ENCODE data around the gene ZAR1. TPM values are rescaled to one million over a fixed set of nuclear protein-coding genes. Genes with fewer than 3 reads are reported as not detected.

ZAR1 gene
- total and polyA plus RNA-seq, 9 of the 15 experiments (the other 6 are each of a cell fraction or from before 2014, with no cell fraction given) = 0.07 to 0.84 (median 0.28) TPM; not detected in 1

- ChIA-PET POLR2A (no interaction called here), CTCF (ENCODE audit: low intra/inter-chr PET ratio) (no interaction called here)
- intact Hi-C loops (cut with micrococcal nuclease) (loop anchor here (10.0 kb wide), 1 partner anchor 357 kb away; no protein-coding TSS in a partner anchor), in situ Hi-C loops (cut with MboI) (no loop called here)
- H2AFZ ChIP-seq (ENCODE audit: low read depth, low read length) = no peak overlapping the region
- H3K4me2 ChIP-seq (ENCODE audit: insufficient read depth, low read length) = no peak overlapping the region; the same call in 1 of the 2 replicates
- no TSS peak for BruUV-seq (replicated peaks)
- H3K9me1 ChIP-seq (ENCODE audit: control insufficient read depth, insufficient read depth, low read length) = no peaks in the 10 kb centered on the region
- peaks cover 31% of the 10 kb centered on the region for H3K79me2 ChIP-seq (ENCODE audit: control insufficient read depth, insufficient read depth, low read length)
- peaks cover 8% of the 10 kb centered on the region; the same call in 2 of the 3 replicates for H3K36me3 ChIP-seq (ENCODE audit: control insufficient read depth, insufficient read depth, low read length)
- 0% methylated on average over 1 of the region's 1 CpG for WGBS (ENCODE audit: insufficient coverage, low coverage, missing lambda C conversion rate)
- ATAC-seq (peak; percentile 47), DNase-seq (ENCODE audit: extremely low read depth in 1 of 4, low spot score in 3 of 4) (peak; percentile 27 to 76 (median 48)), FAIRE-seq (peak; percentile 95)
- no peak overlapping the region for H3K9ac ChIP-seq (ENCODE audit: insufficient read depth in 1 of 2, low read depth in 2 of 2, low read length in 2 of 2)
- H4K20me1 ChIP-seq (replicated peaks; ENCODE audit: control insufficient read depth, insufficient read depth, low read length) = no peaks in the 10 kb centered on the region
- no peaks in the 10 kb centered on the region for H3K9me3 ChIP-seq (replicated peaks; ENCODE audit: control insufficient read depth, insufficient read depth, low read depth, low read length)
- peaks cover 30 to 34% of the 10 kb centered on the region in 2 experiments for H3K4me1 ChIP-seq (replicated peaks in 1 of 2; ENCODE audit: control insufficient read depth in 2 of 2, insufficient read depth in 2 of 2, low read length in 2 of 2)
- no peak overlapping the region for H3K27ac ChIP-seq (ENCODE audit: extremely low read depth, low read depth, low read length)
- no peak overlapping the region for H3K4me3 ChIP-seq
- H3K27me3 ChIP-seq (ENCODE audit: control insufficient read depth in 2 of 2, insufficient read depth in 2 of 2, low read length in 2 of 2) = no peaks in the 10 kb centered on the region
- peak; percentile 48; the same call in 1 of the 2 replicates for TF ChIP-seq TAL1 (IDR thresholded peaks at IDR 0.05)
- TF ChIP-seq ZNF766 (CRISPR knock-in tag; conservative IDR thresholded peaks at IDR 0.05) = peak; percentile 86
- TF ChIP-seq DACH1 (IDR thresholded peaks at IDR 0.05; ENCODE audit: partially characterized antibody) = peak; percentile 36
- no peak for TF ChIP-seq ZNF12 (CRISPR knock-in tag; IDR thresholded peaks at IDR 0.05)
- TF ChIP-seq ZNF639 (CRISPR knock-in tag; conservative IDR thresholded peaks at IDR 0.05 in 1 of 2, IDR thresholded peaks at IDR 0.05 in 1 of 2) = peak in 1 of 2 experiments; percentile 37; a peak in 1 of 4 replicates
- no peak for TF ChIP-seq ZNF780A (CRISPR knock-in tag; IDR thresholded peaks at IDR 0.05)
- peak; percentile 82 for TF ChIP-seq SMARCE1 (IDR thresholded peaks at IDR 0.05)
- TF ChIP-seq BCOR (IDR thresholded peaks at IDR 0.05) = peak; percentile 29; the same call in 1 of the 2 replicates
- peak; percentile 85 for TF ChIP-seq CBFA2T3 (IDR thresholded peaks at IDR 0.05)
- peak; percentile 62 to 93; a peak in 3 of 4 replicates for TF ChIP-seq RCOR1 (IDR thresholded peaks at IDR 0.05; ENCODE audit: borderline replicate concordance in 1 of 2, low read depth in 2 of 2, low read length in 2 of 2)
- TF ChIP-seq NFE2 (IDR thresholded peaks at IDR 0.05; ENCODE audit: low read depth) = peak; percentile 24; the same call in 1 of the 2 replicates
- no peak for TF ChIP-seq CBX1 (IDR thresholded peaks at IDR 0.05; ENCODE audit: low read depth)
- no peak for TF ChIP-seq ZNF586 (CRISPR knock-in tag; conservative IDR thresholded peaks at IDR 0.05)
- TF ChIP-seq SOX6 (IDR thresholded peaks at IDR 0.05) = peak; percentile 83
- TF ChIP-seq CTCF (IDR thresholded peaks at IDR 0.05 in 2 of 3, conservative IDR thresholded peaks at IDR 0.05 in 1 of 3; ENCODE audit: insufficient read depth in 2 of 3, low read depth in 1 of 3, low read length in 3 of 3) = no peak
- 0 out of 2 replicates have a peak, but pooled peaks have one; percentile 25 for TF ChIP-seq HDAC2 (IDR thresholded peaks at IDR 0.05)
- 0 out of 2 replicates have a peak, but pooled peaks have one; percentile 42 for TF ChIP-seq MTA1 (IDR thresholded peaks at IDR 0.05; ENCODE audit: borderline replicate concordance)
- peak in 1 of 2 experiments; percentile 95; a peak in 2 of 4 replicates for TF ChIP-seq MLLT1 (IDR thresholded peaks at IDR 0.05)
- TF ChIP-seq ZNF584 (CRISPR knock-in tag; IDR thresholded peaks at IDR 0.05; ENCODE audit: low read depth) = peak; percentile 77; the same call in 1 of the 2 replicates
- 0 out of 2 replicates have a peak, but pooled peaks have one; percentile 30 for TF ChIP-seq MTA2 (IDR thresholded peaks at IDR 0.05; ENCODE audit: low read depth)
- TF ChIP-seq ARID1B (IDR thresholded peaks at IDR 0.05) = peak; percentile 83
Measured at GRCh38 chr4:48481581-48481980, 8.5 kb upstream of the ZAR1 start.

Measured in K562 (cell line).